ENCODE data around the gene ARHGEF28. TPM values are rescaled to one million over a fixed set of nuclear protein-coding genes. Genes with fewer than 3 reads are reported as not detected.

ARHGEF28 gene
- total and polyA plus RNA-seq, 9 of the 15 experiments (the other 6 are each of a cell fraction or from before 2014, with no cell fraction given), result 0.27 TPM; not detected in 8

DNA sequence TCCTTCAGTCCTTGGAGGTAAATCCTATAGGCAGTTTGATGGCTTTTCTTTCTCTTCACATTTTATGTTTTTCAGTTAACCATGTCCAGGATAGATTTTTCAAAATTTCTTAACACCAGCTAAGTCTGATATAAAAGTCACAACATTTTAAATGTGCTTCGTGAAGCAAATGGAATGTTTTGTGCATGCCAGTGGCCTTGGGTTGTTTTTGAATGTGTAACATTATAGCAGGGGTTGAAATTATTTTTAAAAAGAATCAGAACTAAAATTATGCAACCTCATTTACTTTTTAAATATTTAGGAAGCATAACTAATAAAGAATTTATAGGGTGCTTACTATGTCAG lies 201.1 kb downstream of the ARHGEF28 start (continued):
- TF ChIP-seq, protein P1, sequence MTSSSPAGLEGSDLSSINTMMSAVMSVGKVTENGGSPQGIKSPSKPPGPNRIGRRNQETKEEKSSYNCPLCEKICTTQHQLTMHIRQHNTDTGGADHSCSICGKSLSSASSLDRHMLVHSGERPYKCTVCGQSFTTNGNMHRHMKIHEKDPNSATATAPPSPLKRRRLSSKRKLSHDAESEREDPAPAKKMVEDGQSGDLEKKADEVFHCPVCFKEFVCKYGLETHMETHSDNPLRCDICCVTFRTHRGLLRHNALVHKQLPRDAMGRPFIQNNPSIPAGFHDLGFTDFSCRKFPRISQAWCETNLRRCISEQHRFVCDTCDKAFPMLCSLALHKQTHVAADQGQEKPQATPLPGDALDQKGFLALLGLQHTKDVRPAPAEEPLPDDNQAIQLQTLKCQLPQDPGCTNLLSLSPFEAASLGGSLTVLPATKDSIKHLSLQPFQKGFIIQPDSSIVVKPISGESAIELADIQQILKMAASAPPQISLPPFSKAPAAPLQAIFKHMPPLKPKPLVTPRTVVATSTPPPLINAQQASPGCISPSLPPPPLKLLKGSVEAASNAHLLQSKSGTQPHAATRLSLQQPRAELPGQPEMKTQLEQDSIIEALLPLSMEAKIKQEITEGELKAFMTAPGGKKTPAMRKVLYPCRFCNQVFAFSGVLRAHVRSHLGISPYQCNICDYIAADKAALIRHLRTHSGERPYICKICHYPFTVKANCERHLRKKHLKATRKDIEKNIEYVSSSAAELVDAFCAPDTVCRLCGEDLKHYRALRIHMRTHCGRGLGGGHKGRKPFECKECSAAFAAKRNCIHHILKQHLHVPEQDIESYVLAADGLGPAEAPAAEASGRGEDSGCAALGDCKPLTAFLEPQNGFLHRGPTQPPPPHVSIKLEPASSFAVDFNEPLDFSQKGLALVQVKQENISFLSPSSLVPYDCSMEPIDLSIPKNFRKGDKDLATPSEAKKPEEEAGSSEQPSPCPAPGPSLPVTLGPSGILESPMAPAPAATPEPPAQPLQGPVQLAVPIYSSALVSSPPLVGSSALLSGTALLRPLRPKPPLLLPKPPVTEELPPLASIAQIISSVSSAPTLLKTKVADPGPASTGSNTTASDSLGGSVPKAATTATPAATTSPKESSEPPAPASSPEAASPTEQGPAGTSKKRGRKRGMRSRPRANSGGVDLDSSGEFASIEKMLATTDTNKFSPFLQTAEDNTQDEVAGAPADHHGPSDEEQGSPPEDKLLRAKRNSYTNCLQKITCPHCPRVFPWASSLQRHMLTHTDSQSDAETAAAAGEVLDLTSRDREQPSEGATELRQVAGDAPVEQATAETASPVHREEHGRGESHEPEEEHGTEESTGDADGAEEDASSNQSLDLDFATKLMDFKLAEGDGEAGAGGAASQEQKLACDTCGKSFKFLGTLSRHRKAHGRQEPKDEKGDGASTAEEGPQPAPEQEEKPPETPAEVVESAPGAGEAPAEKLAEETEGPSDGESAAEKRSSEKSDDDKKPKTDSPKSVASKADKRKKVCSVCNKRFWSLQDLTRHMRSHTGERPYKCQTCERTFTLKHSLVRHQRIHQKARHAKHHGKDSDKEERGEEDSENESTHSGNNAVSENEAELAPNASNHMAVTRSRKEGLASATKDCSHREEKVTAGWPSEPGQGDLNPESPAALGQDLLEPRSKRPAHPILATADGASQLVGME (CRISPR knock-in tag; IDR thresholded peaks at IDR 0.05), result no peak
- TF ChIP-seq, protein P2, sequence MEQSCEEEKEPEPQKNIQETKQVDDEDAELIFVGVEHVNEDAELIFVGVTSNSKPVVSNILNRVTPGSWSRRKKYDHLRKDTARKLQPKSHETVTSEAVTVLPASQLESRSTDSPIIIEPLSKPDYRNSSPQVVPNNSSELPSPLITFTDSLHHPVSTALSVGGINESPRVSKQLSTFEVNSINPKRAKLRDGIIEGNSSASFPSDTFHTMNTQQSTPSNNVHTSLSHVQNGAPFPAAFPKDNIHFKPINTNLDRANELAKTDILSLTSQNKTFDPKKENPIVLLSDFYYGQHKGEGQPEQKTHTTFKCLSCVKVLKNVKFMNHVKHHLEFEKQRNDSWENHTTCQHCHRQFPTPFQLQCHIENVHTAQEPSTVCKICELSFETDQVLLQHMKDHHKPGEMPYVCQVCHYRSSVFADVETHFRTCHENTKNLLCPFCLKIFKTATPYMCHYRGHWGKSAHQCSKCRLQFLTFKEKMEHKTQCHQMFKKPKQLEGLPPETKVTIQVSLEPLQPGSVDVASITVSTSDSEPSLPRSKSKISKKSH (CRISPR knock-in tag; IDR thresholded peaks at IDR 0.05), result no peak
- TF ChIP-seq, protein P3, sequence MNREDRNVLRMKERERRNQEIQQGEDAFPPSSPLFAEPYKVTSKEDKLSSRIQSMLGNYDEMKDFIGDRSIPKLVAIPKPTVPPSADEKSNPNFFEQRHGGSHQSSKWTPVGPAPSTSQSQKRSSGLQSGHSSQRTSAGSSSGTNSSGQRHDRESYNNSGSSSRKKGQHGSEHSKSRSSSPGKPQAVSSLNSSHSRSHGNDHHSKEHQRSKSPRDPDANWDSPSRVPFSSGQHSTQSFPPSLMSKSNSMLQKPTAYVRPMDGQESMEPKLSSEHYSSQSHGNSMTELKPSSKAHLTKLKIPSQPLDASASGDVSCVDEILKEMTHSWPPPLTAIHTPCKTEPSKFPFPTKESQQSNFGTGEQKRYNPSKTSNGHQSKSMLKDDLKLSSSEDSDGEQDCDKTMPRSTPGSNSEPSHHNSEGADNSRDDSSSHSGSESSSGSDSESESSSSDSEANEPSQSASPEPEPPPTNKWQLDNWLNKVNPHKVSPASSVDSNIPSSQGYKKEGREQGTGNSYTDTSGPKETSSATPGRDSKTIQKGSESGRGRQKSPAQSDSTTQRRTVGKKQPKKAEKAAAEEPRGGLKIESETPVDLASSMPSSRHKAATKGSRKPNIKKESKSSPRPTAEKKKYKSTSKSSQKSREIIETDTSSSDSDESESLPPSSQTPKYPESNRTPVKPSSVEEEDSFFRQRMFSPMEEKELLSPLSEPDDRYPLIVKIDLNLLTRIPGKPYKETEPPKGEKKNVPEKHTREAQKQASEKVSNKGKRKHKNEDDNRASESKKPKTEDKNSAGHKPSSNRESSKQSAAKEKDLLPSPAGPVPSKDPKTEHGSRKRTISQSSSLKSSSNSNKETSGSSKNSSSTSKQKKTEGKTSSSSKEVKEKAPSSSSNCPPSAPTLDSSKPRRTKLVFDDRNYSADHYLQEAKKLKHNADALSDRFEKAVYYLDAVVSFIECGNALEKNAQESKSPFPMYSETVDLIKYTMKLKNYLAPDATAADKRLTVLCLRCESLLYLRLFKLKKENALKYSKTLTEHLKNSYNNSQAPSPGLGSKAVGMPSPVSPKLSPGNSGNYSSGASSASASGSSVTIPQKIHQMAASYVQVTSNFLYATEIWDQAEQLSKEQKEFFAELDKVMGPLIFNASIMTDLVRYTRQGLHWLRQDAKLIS (CRISPR knock-in tag; IDR thresholded peaks at IDR 0.05), result no peak
- no peak for TF ChIP-seq EHMT2 (IDR thresholded peaks at IDR 0.05)
